GM21619 (cell line): ENCODE results near the gene CEMIP.

ENCODE experiments used
- ATAC-seq: cut with Tn5 transposase; IDR thresholded peaks from one replicate; pipeline ENCODE4 v1.9.1; 2021; ENCODE audit not compliant: unreplicated experiment

CEMIP gene

GRCh38 chr15:80822676-80823075, 43.5 kb downstream of the CEMIP start:
- no peak for ATAC-seq

DNA sequence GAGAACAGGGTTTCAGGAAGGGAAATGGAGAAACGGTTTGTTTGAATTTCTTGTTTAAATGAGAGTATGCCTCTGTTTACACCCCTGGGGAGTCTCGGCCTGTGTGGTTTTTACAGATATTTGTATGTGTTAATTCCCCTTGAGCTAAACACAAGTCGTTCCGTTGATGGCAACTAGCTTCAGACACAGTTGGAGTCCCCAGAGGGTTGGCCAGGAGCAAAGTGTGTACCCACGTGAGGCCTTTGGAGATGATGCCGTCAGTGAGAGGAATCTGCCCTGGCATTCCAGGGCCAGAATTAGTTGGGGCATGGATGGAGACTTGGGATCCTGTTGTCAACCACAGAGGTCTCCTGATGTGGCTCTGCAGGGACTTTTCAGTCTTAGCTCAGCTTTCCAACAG, 44.0 kb downstream of the CEMIP start:
- ATAC-seq = no peak

GRCh38 chr15:80823995-80824394, 44.8 kb downstream of the CEMIP start:
- ATAC-seq = no peak

- no peak for ATAC-seq
Observed at GRCh38 chr15:80825361-80826030, 46.3 kb downstream of the CEMIP start.

DNA sequence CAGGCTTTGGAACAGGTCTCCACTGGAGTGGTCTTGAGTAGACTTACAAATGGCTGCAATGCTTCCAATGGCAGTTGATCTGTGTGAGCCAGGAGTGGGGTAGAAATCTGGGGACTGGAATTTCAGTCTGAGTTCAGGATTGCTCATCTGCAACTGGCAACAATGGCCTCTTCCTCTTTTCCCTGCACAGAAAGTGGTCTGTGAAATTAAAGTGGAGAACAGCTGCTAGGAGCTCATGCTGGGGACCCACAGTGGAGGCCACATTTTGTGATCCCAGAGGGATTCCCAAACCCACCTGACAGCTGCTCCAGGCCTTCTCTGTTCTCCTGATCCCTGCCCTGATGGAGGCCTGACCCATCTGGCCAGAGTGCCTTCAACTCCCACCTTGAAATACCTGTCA, 49.6 kb downstream of the CEMIP start:
- ATAC-seq = no peak

DNA sequence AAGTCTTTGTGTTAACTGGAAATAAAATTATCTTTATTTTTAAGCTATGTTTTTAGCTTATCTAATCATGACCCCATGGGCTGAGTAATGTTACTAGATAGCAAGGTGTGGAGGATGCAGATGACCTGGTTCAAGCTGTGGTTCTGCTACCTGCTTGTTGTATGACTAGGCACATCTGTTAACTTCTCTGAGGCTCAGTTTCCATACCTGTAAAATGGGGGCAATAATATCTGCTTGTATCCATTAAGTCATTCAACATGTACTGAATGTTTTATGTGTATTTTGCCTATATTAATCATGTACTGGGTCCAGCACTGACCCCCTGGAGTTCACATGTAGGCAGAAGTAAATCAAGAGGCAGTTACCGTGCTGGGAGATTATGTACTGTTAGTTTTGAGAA, 51.5 kb downstream of the CEMIP start:
- ATAC-seq = no peak

DNA sequence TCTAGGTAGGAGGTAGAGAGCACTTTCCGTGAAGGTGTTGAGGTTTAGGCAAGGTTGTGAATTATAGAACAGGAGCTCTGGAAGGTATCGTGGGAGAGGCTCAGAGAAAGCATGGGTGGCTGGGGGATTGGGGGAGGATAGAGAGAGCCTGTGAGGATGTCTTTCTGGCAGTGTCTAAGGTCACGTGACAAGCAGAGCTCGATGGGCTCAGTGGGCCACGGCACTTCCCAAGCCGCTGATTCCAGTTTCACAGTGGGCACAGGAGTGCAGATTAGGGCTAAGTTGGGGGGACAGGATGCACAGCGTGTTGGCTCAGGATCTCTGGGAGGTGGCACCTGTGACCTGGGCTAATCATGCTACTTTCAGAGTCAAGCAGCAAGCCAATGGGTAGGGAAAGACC, 52.0 kb downstream of the CEMIP start:
- ATAC-seq = no peak

- no peak for ATAC-seq
Observed at GRCh38 chr15:80831606-80832224, 52.5 kb downstream of the CEMIP start.

GRCh38 chr15:80832686-80833085, 53.5 kb downstream of the CEMIP start:
- ATAC-seq = no peak

GRCh38 chr15:80834402-80834801, 55.2 kb downstream of the CEMIP start:
- ATAC-seq = no peak

GRCh38 chr15:80834906-80835305, 55.7 kb downstream of the CEMIP start:
- no peak for ATAC-seq

DNA sequence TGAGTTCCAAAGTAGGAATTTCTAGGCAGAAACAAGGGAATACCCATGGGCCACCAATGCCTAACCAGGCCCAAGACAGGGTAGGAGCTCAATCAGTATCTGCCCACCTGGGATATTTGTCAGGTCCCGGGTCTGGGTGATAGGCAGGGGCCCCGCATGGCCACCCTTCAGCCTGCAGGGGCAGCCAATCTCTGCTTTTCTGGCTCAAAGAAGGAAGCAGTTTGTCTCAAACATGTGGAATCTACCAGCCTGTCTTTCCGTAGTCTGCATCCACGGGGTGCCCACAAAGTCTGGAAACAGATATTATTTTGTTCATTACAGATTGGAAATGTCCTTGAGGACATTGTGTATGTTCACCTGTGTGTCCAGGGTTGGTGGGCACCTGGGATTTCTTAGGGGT, 56.2 kb downstream of the CEMIP start:
- no peak for ATAC-seq

DNA sequence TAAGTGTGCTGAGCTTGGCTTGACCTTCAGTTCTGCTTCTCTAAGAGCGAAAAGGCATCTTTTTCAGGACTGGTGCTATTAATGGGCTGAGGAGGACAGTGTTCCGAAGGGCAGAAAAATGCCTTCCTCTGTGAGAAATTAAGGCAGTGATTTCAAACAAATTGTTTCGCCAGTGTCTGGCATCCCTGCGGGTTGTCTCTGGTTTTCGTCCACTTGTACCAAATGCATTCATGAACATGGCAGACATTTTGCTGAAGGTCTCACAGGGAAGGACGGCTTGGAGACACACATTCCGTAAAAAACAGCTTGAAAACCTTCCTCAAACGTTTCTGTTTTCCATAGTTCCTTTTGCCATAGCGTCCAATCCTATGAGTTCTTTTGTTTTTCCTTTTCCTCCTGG, 57.1 kb downstream of the CEMIP start:
- ATAC-seq = no peak

DNA sequence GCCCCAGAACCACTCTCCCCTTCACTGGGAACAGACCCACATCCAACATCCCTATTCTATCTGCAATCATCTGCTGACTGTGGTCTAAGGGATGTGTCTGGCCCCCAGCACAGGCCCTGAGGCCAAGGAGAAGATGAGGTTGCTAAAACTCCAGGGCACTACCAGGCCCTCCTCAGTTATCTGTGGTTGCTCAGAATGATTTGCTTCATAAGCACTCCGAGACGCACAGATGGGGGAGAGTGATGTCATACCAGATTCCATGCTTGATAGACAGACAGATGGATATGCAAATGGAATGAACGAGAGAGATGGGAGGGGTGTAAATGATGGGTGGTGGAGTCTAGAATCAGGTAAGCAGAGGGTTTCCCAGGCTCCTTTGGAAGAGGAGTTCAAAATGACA, 57.8 kb downstream of the CEMIP start:
- no peak for ATAC-seq

GRCh38 chr15:80838012-80838411, 58.8 kb downstream of the CEMIP start:
- no peak for ATAC-seq

DNA sequence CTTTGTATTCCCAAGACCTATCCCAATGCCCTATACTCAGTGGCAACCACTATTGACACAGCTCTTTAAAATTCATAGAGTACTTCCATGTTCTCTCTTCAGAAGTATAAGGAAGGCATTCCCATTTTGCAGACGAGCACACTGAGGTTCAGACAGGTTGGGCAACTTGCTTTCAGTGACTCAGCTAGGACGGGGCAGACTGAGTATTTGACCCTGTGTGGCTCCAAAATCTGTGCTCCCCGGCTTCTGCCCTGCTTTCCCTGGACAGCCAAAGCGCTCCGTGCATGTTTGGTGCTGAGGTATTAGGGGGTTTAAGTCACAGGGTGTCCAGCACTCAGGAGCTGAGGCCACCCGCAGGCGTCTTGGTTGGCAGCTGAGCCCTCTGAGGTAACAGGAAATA, 59.5 kb downstream of the CEMIP start:
- no peak for ATAC-seq

GRCh38 chr15:80839764-80840130, 60.6 kb downstream of the CEMIP start:
- no peak for ATAC-seq

GRCh38 chr15:80840182-80841130, 61.3 kb downstream of the CEMIP start:
- no peak for ATAC-seq

- no peak for ATAC-seq
Observed at GRCh38 chr15:80841541-80841940, 62.4 kb downstream of the CEMIP start.

DNA sequence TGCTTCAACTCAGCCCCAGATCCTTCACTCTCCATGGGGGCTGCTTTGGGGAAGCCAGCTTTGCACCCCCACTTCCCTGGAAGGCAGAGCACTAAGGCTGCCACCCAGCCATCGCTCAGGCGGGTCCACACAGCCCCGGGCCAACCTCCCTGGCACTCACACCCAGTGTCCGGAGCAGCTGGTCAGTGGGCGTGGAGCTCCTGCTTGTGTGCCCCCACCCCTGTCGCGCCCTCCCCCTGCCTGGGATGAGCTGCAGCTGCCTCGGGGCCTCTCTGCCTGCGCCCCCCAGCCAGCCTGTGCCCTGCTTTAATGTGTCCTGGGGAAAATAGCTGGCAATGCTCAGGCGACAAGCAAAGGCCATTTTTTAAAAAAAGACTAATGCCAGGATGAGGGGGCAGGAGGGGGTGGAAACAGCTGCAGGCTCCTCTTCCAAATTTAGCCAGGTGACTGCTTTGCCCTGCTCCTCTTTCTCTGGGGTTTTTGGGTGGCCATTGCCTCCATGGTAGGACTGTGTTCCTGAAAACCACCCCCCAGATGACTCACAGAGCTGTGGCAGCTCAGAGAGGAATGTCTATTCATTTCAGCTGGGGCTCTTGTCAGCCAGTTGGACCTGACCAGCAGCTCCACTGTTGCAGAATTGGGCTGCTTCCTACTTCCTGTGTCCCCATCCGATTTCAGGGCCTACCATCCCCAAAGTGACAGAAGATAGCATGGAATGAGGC, 65.0 kb downstream of the CEMIP start:
- no peak for ATAC-seq
